Dermis blood vessel endothelial cell (primary cell): ENCODE results near the gene SLC27A2. TPM values are rescaled to one million over a fixed set of nuclear protein-coding genes. Genes with fewer than 3 reads are reported as not detected.

Experiments used
- DNase-seq: peaks from one replicate; pipeline ENCODE4 v3.0.0; 2010
- total RNA-seq: library from RNA; depleted of rRNA; stranded (reverse); fragments of >200 nt; gene quantifications from 2 replicates; pipeline ENCODE4 v1.2.3, GENCODE V29; 2014

SLC27A2 gene
- total RNA-seq, 1 donor from 2014 or later, result 7.1 TPM

DNA sequence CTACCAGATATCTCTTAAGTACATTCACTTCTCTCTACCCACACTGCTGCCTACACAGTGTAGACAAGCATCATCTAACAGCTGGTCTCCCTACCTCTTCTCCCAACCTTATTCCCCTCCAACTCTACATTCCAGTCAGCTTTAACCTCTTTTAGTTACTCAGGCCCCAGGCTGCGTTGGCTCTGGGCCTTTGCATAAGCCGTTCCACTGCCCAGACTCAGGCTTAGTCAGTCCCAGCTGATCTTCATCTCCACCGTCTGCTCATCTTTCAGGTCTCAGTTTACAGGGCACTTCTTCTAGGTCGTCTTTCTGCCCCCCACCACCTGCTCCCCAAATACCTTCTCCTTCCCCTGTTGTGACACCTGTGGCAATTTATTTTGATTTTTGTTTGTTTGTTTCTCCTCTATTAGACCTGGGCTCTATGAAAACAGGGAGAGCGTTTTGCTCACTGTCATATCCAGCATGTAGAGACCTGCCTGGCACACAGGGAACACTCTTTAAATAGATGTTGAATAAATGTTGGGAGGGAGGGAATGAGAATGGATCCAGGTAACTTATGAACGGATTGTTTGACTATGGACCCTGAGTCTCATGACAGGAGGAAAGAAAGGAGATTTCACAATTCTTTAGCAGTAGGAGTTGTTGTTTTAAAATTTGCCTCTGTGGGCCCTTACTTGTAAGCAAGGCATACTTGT, 11.1 kb downstream of the SLC27A2 start:
- DNase-seq, result no peak

DNA sequence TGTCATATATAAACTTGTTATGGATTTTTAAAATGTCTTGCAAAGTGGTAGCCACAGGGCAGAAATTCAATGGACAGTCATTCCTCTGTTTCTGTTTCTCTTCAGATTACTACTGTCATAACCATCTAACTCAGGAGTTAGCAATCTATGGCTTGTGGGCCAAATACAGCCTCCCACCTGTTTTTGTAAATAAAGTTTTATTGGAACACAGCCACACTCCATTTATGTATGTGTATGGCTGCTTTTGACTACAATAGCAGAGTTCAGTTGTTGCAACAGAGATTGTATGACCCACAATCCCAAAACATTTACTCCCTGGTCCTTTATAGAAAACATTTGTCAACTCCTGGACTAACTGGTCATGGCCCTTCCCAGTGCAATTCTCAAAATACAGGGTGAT, 20.0 kb downstream of the SLC27A2 start:
- no peak for DNase-seq

DNA sequence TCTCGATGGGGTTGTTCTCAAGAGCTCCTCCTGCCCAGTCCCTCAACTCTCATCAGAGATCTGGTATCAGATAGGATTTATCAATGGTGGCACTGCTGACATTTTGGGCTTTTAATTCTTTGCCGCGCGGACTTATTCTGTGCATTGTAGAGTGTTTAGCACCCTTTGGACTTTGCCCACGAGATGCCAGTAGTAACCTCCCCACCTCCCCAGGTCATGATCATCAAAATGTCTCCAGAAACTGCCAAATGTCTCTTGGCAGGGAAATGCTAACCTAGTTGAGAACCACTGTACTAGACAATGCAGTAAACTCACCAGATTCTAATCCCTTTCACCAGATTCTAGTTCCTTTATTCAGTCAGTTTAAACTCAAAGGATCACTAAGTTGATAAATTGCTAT, 24.0 kb downstream of the SLC27A2 start:
- DNase-seq, result no peak

DNA sequence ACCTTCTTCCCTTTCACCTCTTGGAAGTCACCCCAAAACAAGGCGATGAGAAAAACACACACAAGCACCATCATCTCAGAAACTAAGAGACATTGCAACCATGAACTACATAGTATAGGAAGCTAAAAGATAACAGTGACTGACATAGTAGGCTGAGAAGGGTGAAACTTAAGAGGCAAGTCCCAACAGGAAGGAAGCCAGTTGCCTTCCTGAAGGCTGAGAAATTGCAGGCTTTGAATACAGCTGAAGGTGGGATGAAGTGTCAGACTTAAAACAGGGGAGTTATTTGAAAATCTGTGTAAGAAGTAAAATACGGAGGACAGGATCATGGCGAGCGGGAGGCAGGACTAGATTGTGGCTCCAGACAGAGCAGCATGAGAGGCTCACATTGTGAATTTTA, 27.8 kb downstream of the SLC27A2 start:
- no peak for DNase-seq

DNA sequence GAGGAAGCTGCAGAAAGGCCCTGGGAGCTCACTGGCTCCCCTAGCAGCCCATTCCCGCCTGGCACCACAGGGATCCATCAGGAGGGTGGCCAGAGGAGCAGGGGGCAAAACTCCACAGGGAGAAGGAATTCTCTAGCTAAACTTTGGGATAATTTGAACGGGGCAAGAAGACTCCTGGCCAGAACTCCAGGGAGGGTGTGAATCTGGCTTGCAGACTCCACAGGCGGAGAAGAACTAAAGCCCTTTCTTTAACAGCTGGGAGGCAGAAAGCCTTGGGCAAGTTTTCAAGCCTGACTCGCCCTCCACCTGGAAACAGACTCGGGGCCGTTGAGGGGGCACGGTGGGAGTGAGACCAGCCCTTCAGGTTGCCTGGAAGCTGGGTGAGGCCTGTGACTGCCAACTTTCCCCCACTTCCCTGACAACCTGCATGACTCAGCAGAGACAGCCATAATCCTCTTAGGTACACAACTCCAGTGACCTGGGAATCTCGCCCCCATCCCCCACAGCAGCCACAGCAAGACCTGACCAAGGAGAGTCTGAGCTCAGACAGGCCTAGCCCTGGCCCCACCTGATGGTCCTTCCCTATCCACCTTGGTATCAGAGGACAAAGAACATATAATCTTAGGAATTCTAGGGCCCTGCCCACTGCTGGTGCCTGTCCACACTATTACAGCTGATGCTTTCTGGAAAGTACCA, 28.6 kb downstream of the SLC27A2 start:
- DNase-seq, result no peak

DNA sequence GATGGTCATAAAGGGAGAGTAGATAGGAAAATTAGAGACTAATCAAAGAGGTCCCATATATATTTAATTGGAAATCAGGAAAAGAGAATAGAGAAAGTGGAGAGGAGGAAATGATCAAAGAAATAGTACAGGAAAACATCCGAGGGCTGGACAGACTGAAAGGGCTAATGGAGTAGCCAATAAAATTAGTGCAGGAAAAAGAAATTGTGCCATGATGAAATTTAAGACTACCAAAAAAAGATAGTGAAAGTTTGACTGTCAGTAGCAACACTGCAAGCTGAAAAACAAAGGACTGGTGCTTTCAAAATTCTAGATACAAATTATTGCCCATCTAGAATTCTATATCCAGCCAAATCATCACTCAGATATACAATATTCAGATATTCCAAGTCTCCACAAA, 36.3 kb downstream of the SLC27A2 start:
- DNase-seq, result no peak

DNA sequence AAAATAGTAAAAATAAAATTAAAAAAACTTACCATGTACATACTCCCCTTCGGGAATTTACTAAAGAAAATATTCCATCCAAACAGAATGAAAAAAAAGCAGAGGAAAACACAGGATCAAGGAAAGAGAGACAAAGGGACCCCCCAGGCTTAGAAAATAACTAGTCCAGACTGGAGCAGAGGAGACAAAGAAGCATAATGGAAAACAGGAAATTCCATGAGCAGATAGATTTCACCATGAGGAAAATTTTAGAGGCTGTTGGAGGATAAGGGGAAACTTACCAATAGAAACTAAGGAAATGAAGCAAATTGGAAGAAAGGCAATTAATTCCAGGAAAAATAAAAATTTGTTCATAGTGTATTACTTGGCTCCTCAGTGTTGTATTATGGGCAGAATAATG, 36.7 kb downstream of the SLC27A2 start:
- peak; percentile 9 for DNase-seq

DNA sequence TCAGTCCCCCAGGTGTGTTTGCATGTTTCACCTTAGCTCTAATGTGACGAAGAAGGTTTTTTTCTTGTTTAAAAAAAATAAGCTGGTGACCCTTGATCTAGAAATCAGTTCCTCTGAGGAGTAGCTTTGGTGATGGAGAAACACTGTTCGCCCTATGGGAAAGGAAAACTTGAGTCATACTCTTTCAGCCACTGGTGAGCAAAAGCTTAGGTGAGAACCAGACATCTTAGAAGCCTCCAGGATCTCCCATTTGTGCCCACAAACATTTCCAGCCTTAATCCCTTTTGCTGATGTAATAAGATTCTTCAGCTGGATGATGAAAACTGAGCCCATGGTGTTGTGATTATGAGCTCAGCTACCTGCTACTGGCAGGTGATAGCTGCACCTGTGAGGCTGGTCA, 37.8 kb downstream of the SLC27A2 start:
- no peak for DNase-seq

DNA sequence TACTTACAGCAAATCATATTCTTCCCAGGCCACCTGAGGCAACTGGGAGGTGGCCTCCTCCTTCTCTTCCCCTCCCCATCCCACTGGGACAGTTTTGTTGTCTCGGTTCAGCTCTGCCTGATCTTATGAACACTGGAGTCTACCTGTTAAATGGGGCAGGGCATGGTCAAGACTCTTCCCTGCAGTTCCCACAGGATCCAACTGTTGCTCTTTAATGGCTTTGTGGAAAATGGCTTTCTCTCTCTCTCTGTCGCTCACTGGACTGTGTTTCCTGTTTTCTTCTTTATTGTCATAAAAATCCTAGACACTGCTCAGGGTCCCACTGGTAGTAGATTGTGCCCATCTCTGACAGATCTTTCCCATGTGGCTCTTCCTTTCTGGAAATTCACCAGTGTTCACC, 40.2 kb downstream of the SLC27A2 start:
- DNase-seq, result no peak

DNA sequence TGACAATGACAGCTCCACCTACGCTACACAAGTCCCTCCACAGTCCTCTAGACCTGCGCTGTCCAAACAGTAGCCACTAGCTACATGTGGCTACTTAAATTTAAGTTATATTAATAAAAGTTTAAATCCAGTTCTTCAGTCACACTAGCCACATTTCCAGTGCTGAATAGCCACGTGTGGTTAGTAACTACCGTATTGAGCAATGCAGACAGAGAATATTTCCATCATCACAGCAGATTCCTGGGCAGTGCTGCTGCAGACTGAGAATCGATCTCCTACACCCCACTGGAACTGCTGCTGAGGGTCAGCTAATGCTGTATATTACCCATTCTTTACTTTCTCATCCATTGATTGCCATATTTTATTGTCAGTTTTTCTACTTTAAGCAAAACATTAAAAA, 42.6 kb downstream of the SLC27A2 start:
- DNase-seq, result no peak

DNA sequence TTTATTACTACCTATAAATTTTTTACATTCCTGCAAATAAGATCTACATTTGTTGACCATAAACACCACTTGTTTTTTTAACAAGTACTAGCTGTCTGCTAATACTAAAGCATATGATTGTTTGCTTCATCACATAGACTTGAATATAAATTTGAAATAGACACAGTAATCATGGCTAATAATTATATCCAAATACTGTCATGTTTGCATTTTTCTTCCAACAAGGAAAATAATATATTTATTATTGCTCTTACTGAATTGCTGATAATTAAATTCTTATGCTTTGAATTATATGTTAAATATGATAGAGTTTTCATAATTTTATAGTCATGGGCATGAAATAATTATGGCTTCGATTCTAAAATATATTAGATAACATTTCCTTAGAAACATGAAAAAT, 43.1 kb downstream of the SLC27A2 start:
- no peak for DNase-seq

DNA sequence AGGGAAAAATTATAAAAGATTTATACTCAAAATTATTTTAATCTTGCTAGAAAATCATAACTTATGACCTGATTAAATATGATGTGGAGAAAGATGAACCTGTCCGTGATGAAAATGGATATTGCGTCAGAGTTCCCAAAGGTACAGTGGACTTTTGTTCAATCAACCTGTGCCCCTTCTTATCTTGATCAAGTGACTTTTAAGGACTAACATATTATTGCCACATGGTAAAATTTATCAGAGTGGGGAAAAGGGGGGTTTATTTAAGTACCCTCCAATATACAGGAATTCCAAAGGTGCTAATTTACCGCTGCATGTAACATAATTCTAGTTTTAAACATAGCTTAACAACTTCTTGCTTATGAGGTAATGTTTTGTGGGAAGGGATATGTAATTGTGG, 43.9 kb downstream of the SLC27A2 start:
- no peak for DNase-seq

DNA sequence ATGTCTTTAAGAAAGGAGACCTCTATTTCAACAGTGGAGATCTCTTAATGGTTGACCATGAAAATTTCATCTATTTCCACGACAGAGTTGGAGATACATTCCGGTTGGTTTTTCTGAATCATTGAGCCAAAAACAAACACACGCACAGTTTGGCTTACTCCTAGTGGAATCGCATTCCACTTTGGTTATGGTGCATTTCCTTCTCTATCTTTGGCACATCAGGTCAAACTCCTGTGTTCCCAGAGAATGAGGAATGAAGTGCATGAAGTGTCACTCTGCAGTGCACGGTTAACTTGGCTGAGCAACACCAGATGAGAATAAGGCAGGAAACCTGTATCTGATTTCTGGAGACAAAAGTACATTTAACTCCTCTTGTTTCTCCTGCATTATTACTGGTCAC, 45.1 kb downstream of the SLC27A2 start:
- no peak for DNase-seq

DNA sequence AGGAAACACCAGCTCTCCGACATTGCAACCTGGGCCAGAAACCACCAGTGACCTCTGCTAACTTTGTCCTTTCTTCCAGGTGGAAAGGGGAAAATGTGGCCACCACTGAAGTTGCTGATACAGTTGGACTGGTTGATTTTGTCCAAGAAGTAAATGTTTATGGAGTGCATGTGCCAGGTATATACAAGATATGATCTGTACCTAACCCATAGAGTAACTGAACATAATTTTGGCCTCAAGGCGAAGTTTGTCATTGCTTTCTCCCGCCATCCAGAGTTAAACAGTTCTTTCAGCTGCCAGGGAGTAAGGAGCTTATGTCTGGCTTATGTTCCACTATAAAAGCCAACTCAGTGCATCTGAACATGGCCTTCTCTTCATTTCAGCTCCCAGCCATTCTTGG, 46.9 kb downstream of the SLC27A2 start:
- DNase-seq, result no peak

DNA sequence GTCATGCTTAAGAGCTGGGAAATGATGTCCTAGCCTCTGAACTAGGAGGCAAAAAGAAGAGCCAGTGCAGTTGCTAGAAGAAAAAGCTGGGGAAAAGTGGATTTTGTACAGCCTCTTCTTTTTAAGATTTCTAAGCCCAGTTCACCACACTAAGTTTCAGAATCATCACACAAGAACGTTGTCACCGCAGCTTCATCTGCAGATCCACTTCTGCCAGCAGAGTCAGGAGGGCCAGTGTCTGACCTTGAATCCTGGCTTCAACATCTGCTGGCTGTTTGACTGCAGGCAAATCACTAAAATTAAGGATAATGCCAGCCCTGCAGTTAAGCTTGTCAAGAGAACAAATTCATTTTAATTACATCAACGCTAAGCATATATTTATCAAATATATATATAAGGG, 47.3 kb downstream of the SLC27A2 start:
- DNase-seq, result no peak

DNA sequence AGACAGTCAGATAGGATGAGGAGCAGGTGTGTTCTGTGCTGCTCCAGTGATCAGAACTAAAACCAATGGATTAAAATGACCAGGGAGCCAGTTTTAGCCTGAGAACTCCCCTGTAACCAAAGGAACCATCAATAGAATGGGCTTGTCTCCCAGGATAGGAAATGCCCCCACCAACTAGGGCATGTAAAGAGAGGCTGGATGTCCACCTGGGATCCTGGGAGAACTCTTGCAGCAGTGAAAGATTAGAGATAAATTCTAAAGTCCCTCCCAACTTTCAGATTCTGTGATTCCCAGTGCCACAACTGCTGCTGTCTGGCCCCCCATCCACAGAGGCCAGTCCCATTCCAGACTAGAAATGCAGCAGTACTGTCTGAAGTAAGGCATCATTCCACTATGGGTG, 49.8 kb downstream of the SLC27A2 start:
- DNase-seq, result no peak

DNA sequence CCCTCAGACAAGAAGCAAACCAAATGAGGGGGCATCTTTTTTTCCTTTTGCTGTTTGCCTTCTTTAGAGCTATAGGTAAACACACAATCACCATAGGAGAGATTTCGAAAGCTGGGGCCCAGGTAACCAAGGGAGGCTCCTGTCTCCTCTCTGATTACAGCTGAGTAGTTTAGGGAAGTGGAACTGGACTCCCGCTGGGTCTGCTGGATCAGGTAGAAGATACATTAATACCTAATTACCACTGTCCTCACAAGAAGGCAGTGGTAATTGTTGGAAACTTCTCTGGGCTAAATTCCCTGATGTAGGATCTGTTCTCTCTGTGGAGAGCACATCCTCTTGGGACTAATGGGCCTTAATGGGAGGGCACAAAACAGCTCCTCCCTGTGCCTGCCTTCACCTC, 50.8 kb downstream of the SLC27A2 start:
- no peak for DNase-seq

DNA sequence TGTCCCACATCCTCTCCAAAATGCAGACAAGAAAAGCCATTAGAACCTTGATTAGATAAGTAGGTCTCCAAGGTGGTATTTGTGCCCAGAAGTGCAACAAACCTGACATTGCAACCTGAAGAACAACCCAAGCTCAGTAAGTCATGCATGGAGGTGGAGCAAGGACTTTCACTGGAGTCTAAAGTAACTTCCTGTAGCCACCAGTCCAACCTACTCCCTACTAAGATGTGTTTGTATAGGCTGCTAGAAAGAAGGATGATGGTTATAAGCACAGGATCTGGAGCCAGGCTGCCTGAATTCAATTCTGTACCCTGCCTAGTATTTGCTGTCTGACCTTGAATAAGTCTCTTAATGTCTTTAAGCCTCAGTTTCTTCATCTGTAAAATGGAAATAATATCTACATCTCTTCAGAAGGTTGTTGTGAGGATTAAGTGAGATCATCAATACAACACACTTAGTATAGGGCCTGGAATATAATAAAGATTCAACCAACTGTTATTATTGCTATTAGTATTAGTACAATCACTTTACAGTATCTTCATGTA, 51.3 kb downstream of the SLC27A2 start:
- no peak for DNase-seq

DNA sequence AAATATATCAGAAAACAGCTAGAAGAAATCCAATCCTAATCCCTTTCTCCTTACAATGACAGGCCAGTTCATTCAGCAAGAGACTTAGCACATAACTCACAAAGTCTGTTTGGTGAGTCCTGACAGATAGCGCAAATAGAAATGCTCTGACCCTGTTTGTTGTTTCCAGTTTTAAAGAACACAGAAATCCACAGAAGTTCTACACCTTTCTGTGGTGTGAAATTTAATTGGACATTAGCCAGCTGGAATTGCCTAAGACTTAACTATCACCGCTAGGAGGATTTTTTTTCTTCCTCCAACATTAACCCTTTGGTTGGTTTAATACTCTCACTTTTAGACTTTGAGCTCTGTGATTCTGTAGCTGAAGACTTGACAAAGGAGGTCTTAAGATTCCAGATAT, 52.8 kb downstream of the SLC27A2 start:
- no peak for DNase-seq

DNA sequence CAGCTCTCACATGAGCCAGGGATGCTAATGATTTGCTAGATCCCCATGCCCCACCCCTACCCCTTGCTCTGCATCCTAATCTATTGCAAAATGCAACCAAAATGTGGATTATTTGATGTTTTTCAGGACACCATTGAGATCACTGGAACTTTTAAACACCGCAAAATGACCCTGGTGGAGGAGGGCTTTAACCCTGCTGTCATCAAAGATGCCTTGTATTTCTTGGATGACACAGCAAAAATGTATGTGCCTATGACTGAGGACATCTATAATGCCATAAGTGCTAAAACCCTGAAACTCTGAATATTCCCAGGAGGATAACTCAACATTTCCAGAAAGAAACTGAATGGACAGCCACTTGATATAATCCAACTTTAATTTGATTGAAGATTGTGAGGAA, 53.8 kb downstream of the SLC27A2 start:
- DNase-seq, result no peak

DNA sequence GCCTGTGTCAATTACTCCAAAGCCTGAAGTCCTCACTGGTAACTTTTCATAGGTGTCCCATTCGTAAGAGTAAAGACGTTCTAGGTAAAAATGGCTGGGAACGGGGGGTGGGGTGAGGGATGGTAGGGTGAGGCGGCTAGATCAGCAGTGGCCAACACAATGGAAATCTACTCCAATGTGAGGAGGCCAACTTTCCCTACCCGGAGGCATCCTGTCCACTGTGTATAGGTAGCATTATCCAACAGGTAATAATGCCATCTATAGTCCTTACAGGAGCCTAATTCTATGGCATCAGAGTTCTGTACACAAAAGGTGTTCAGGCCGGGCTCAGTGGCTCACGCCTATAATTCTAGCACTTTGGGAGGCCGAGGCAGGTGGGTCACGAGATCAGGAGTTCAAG, 54.4 kb downstream of the SLC27A2 start:
- no peak for DNase-seq

DNA sequence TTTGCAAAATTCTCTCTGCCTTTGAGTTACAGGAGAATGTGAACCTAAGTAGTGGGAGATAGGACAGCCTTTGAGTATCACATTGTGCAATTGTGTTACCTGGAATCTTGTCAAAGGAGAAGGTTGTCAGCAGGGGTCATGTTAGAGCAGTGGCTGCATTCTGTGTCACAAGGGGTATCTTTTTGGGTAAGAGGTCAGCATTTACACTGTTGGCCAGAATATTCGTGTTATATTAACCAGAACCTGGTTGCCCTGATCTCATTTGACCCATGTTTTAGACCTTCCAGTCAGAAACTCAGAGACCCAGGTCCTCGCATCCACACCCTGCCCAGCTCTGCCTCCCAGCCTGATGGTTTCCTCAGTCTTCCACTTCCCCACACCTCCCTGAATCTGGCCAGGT, 56.3 kb downstream of the SLC27A2 start:
- no peak for DNase-seq

DNA sequence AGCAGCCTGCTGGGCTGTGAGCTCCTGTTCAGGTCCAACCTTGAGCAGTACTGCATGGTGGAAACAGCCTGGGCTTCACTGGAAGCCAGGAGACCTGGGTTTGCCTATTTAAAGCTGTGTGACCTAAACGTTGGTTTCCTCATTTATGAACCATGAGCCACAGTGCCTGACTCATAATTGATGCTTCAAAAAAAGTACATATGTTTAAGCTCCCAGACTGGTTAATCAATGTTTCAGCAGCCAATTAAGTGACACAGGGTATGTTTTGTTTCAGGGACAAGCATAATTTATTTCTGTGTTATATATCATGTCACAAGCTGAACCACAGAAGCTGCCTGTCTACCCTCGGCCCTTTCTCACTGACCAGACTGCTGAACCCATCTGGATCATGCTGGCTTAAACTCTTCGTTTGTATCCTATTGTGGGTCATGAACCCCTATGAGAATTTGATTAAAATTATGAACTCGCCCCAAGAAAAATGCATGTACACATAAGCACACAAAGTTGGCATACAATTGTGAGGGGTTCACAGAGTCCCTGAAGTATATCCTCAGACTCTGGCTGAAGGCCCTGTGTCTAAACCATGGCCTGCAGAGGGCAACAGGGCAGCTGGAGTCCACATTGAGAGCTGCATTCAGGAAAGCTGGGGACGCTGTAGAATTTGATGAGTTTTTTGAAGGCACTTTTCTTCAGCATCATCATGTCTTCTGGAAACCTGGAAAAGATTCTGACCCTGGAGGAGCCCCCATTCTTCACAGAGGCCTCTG, 59.9 kb downstream of the SLC27A2 start:
- no peak for DNase-seq

DNA sequence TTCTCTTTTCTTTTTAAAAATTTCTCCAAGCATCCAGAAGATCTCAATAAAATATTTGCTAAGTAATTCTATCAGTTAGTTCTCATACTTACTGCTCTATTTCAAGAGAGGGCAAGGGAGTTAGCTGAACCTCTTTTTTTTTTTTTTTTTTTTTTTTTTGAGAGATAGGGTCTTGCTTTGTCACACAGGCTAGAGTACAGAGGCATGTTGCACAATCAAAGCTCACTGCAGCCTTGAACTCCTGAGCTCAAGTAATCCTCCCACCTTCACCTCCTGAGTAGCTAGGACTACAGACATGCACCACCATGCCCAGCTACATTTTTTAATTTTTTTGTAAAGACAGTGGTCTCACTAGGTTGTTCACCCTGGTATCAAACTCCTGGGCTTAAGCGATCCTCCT, 62.2 kb downstream of the SLC27A2 start:
- no peak for DNase-seq
